CD4-positive, alpha-beta T cell (primary cell): ENCODE measurements around the gene CHRNA5. TPM values are rescaled to one million over a fixed set of nuclear protein-coding genes. Genes with fewer than 3 reads are reported as not detected.

Experiments used
- ATAC-seq: fragments of 200-7000 bp; cut with Tn5 transposase; one replicate; pipeline ENCODE4 v1.10.0; 2022; ENCODE audit warnings: mild to moderate bottlenecking; ENCODE audit not compliant: poor library complexity
- CTCF ChIA-PET: fragments of 350-600 bp; sonication (Branson Sonifier 250); formaldehyde crosslinking; loops from one replicate; lab custom pipeline; 2021; ENCODE audit warnings: antibody characterized with exemption, inconsistent platforms; lab: Charles Lee
- POLR2A ChIA-PET: fragments of 350-600 bp; sonication (Branson Sonifier 250); formaldehyde crosslinking; loops from one replicate; lab custom pipeline; 2021; ENCODE audit warnings: antibody characterized with exemption, inconsistent platforms; lab: Charles Lee
- DNase-seq, 14 experiments: peaks; one replicate each; pipeline ENCODE4 v3.0.0-alpha.2; 2013 to 2020; ENCODE audit warnings: mixed read lengths in 2 of 14
- H3K27ac ChIP-seq, 2 donors: one replicate each; pipeline versions ENCODE4 v1.5.1 to v1.7.0; 2013; ENCODE audit warnings: low read length in 2 of 2, low read depth in 1 of 2, mild to moderate bottlenecking in 1 of 2
- H3K27me3 ChIP-seq, 2 experiments: 1 replicate in 1 of 2; 2 replicates in 1 of 2; pipeline versions ENCODE4 v1.6.1 to v1.7.0; 2013; ENCODE audit warnings: low read length in 2 of 2, control low read depth in 1 of 2, mild to moderate bottlenecking in 1 of 2, moderate library complexity in 1 of 2; ENCODE audit not compliant: insufficient read depth in 2 of 2, control insufficient read depth in 1 of 2
- H3K36me3 ChIP-seq: one replicate; pipeline ENCODE4 v1.6.1; 2013; ENCODE audit warnings: low read length, control low read depth; ENCODE audit not compliant: insufficient read depth
- H3K4me1 ChIP-seq: one replicate; pipeline ENCODE4 v1.6.1; 2013; ENCODE audit warnings: low read length, control low read depth; ENCODE audit not compliant: insufficient read depth
- H3K4me3 ChIP-seq: one replicate; pipeline ENCODE4 v1.5.1; 2013; ENCODE audit warnings: mild to moderate bottlenecking, low read length, moderate library complexity
- H3K9me3 ChIP-seq, 2 experiments: 1 replicate in 1 of 2; 2 replicates in 1 of 2; pipeline versions ENCODE4 v1.6.1 to v1.7.0; 2013; ENCODE audit warnings: low read length in 2 of 2, mild to moderate bottlenecking in 2 of 2, control low read depth in 1 of 2, moderate library complexity in 1 of 2; ENCODE audit not compliant: control insufficient read depth in 1 of 2, insufficient read depth in 1 of 2
- H3K27ac Mint-ChIP-seq: one replicate; pipeline ENCODE4 v1.8.0; 2020; ENCODE audit warnings: mixed read lengths
- H3K27me3 Mint-ChIP-seq: one replicate; pipeline ENCODE4 v1.8.0; 2021; ENCODE audit warnings: mixed read lengths
- H3K36me3 Mint-ChIP-seq: one replicate; pipeline ENCODE4 v1.8.0; 2021; ENCODE audit warnings: low read depth, mixed read lengths
- H3K4me1 Mint-ChIP-seq: one replicate; pipeline ENCODE4 v1.8.0; 2021; ENCODE audit warnings: low read depth, mixed read lengths
- H3K4me3 Mint-ChIP-seq: one replicate; pipeline ENCODE4 v1.8.0; 2020; ENCODE audit warnings: mild to moderate bottlenecking, mixed read lengths
- H3K9me3 Mint-ChIP-seq: one replicate; pipeline ENCODE4 v1.8.0; 2020; ENCODE audit warnings: mixed read lengths
- intact Hi-C, 2 experiments: fragments of 100-400 bp; cut with DNase I in 1 of 2; cut with micrococcal nuclease in 1 of 2; formaldehyde crosslinking; loops; one replicate each; pipeline versions ENCODE4 v1.15.1 to v1.9.0; 2023 to 2025; cut with DNase I, micrococcal nuclease
- total RNA-seq, 174 experiments: library from RNA in 2 of 174; stranded (reverse) in 2 of 174; gene quantifications; one replicate each; pipeline ENCODE4 v1.2.3 and lab custom pipeline; 2021 to 2026
- TF ChIP-seq, protein P1 (sequence below): fragments of 200-600 bp; IDR thresholded peaks from one replicate; pipeline ENCODE4 v1.8.0; 2022; ENCODE audit warnings: antibody characterized with exemption, mild to moderate bottlenecking

The CHRNA5 gene
- total RNA-seq, 2 experiments from 2014 or later, result 0.25 TPM

DNA sequence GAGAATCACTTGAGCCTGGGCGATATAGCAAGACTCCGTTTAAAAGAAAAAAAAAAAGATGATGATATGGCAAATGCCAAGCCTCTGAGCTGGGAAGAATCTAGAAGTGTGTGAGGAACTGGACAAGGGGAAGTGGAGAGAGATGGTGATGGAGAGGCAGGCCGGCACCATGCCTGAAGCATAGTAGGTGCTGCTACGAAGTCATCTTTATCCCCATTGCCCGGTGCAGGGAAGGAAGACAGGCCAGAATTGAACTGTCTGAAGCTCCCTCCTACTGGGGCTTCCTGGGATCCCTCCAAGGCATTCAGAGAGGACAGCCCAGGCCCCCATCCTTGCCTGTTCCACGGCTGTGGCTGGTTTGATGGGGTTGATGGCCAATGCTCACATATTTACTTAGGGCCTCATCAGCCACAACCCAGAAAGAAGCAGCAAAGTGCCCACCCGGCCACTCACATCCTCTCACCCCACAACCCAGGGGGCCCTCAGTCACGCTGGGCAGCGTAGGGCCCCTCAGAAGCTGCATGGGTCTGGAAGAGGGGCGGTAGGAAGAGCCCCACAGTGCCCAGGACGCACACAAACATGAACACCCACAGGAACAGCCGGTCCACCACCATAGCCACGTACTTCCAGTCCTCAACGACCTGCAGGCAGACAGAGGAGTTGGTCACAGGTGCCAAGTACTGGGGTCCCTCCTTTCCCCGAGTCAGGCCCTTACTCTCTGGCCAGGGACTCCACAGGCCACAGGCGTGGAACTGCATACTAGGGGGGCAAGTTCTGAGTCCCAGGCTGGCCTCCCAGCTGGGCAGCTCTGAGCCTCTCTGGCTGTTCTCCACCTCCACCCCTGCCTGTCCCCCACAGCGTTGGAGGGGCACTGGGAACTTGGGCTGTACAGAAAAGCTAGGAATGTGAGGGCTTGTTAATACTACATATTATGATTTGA, 59.6 kb downstream of the CHRNA5 start:
- Histone ChIP-seq H3K36me3 (no peaks in the 10 kb centered on the region), H3K4me1 (peaks cover 4% of the 10 kb centered on the region), H3K9me3 (peaks cover 0 to 2% of the 10 kb centered on the region in 2 experiments), H3K27me3 (peaks cover 15 to 21% of the 10 kb centered on the region in 2 experiments), H3K27ac (no peak overlapping the region), H3K4me3 (no peak overlapping the region)
- H3K36me3 Mint-ChIP-seq, result no peaks in the 10 kb centered on the region
- H3K9me3 Mint-ChIP-seq, result no peaks in the 10 kb centered on the region
- no peak for ATAC-seq
- no peak overlapping the region for H3K4me3 Mint-ChIP-seq
- intact Hi-C loops, result no loop called here
- CTCF ChIA-PET, result no interaction called here
- TF ChIP-seq, protein P1, sequence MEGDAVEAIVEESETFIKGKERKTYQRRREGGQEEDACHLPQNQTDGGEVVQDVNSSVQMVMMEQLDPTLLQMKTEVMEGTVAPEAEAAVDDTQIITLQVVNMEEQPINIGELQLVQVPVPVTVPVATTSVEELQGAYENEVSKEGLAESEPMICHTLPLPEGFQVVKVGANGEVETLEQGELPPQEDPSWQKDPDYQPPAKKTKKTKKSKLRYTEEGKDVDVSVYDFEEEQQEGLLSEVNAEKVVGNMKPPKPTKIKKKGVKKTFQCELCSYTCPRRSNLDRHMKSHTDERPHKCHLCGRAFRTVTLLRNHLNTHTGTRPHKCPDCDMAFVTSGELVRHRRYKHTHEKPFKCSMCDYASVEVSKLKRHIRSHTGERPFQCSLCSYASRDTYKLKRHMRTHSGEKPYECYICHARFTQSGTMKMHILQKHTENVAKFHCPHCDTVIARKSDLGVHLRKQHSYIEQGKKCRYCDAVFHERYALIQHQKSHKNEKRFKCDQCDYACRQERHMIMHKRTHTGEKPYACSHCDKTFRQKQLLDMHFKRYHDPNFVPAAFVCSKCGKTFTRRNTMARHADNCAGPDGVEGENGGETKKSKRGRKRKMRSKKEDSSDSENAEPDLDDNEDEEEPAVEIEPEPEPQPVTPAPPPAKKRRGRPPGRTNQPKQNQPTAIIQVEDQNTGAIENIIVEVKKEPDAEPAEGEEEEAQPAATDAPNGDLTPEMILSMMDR, result no peak
- peaks cover 40% of the 10 kb centered on the region for H3K27me3 Mint-ChIP-seq
- H3K27ac Mint-ChIP-seq, result no peak overlapping the region
- DNase-seq, result no peak
- peaks cover 8% of the 10 kb centered on the region for H3K4me1 Mint-ChIP-seq
- POLR2A ChIA-PET, result no interaction called here

DNA sequence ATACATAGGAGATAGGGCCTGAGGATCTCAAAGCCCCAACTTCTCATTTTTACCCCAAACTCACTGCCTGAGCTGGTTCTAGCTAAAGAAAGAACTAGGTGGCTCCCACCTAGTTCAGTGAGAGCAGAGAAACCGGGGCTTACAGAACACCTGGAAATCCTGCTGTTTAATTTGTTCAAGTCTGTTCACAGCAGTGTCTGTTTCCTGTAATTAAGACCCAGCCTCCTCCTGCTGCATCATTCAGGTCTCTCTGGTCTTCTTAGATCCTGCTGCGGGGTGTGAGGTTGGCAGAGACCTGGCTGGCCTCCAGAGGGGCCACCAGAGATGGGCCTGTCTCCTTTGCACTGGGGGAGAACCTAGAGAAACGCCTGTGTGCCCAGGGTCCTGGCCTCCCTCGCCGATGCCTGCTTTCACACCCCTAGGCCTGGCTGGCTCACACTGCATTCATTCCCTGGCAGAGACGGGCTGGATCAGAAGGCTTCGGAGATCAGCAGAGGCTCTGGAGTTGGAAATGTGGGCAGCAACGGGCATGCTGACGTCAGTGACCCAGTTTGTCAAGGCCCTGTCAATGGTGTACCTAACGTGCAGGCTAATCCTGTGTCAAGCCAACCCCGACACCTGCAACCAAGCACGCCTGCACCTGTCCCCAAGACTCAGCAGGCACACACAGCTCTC, 60.4 kb downstream of the CHRNA5 start:
- POLR2A ChIA-PET, result no interaction called here
- Mint-ChIP-seq H3K36me3 (no peaks in the 10 kb centered on the region), H3K27me3 (peaks cover 39% of the 10 kb centered on the region), H3K4me1 (peaks cover 8% of the 10 kb centered on the region), H3K27ac (no peak overlapping the region), H3K4me3 (no peak overlapping the region), H3K9me3 (no peaks in the 10 kb centered on the region)
- no peaks in the 10 kb centered on the region for H3K9me3 ChIP-seq
- TF ChIP-seq, protein P1, result no peak
- ATAC-seq (no peak), DNase-seq (no peak)
- CTCF ChIA-PET, result no interaction called here
- peaks cover 13 to 14% of the 10 kb centered on the region in 2 experiments for H3K27me3 ChIP-seq
- intact Hi-C loops, result no loop called here
- no peak overlapping the region for H3K27ac ChIP-seq
- no peak overlapping the region for H3K4me3 ChIP-seq
- no peaks in the 10 kb centered on the region for H3K4me1 ChIP-seq
- H3K36me3 ChIP-seq, result no peaks in the 10 kb centered on the region

DNA sequence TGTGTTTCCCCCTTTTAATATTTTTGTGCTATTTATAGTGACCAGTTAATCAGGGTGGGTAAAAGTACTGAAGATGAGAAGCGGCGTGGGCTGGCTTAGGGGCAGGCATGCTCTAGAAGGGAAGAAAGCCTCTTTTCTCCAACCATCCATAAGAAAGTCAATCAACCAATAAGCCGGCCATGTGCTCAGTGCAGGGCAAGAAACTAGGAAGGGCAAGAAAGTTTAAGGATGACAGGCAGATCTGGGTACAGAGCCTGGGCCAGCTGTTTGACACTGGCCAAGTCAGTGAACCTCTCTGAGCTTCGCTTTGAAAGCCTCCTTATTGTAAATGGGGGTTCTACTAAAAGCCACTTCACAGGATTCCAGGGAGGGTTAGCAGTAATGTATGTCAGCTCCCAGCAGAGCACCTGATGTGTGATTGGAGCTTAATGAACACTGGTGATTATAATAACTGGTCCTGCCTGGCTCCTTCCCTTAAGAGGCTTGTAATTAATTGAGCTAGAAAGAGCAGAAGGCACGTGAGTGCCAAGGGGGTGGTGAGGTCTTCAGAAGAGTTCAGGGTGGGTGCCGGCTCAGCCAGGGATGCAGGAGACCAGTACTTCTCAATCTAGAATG, 61.2 kb downstream of the CHRNA5 start:
- Mint-ChIP-seq H3K9me3 (no peaks in the 10 kb centered on the region), H3K27ac (no peak overlapping the region), H3K27me3 (peaks cover 35% of the 10 kb centered on the region), H3K4me1 (peaks cover 4% of the 10 kb centered on the region), H3K36me3 (no peaks in the 10 kb centered on the region), H3K4me3 (no peak overlapping the region)
- Histone ChIP-seq H3K27me3 (peaks cover 10 to 14% of the 10 kb centered on the region in 2 experiments), H3K4me3 (no peak overlapping the region), H3K27ac (no peak overlapping the region), H3K4me1 (no peaks in the 10 kb centered on the region), H3K36me3 (no peaks in the 10 kb centered on the region), H3K9me3 (no peaks in the 10 kb centered on the region)
- ATAC-seq (no peak), DNase-seq (no peak)
- ChIA-PET POLR2A (no interaction called here), CTCF (no interaction called here)
- TF ChIP-seq, protein P1, result no peak
- intact Hi-C loops, result no loop called here
